ENCODE data around the gene AACS.
A peak's percentile ranks its signal among the peaks of the same experiment; 100 is the strongest.
"Not testable (repeated sequence)": the region's sequence is repeated elsewhere in the genome, so short reads cannot be mapped to it uniquely, and the experiment has no call there.

Gene AACS

GRCh38 chr12:125057708-125058107 is 7.5 kb upstream of the AACS start:
- no peak for DNase-seq (ENCODE audit: low spot score)

DNA sequence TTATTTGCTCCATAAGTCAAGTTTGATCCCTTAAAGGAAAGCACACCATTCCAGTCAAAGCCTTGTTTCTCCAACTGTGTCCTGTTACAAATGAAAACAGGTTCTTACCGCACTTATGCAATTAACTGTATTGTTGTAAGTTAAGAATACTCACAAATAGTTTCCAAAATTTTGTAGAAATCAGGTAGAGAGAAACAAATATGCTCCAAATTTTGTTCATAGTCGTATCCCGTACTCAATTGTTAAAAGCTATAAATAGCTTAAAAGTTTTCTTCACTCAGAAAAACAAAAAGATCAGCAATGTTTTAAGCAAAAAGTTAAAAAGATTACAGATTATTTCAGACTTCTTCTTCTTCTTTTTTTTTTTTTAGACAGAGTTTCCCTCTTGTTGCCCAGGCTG is 4.0 kb upstream of the AACS start:
- no peak for DNase-seq (ENCODE audit: low spot score)

DNA sequence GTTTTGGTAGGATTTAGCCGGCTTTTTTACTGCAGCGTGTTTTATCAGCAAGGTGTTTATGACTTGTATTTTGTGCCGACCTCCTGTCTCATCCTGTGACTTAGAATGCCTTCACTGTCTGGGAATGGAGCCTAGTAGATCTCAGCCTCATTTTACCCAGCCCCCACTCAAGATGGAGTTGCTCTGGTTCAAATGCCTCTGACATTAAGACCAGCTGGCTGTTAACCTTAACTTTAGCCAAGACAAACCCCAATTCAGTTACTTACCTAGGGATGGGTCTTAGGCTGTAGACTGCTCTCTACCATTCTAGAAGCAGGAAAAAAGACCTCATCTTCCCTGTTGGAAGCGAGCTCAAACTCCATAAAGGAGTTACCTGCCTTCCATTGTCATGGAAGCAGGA is 1.7 kb upstream of the AACS start:
- not testable (repeated sequence) for DNase-seq (ENCODE audit: low spot score)

DNA sequence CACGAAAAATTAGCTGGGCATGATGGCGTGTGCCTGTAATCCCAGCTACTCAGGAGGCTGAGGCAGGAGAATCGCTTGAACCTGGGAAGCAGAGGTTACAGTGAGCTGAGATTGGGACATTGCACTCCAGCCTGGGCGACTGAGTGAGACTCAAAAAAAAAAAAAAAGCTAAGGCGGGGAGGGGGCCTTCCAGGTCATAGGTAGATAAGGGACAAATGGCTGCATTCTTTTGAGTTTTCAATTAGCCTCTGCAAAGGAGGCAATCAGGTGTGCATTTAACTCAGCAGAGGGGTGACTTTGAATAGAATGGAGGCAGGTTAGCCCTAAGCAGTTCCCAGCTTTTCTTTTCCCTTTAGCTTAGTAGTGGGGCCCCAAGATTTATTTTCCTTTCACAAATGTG is 743 bp upstream of the AACS start:
- no peak for DNase-seq (ENCODE audit: low spot score)

DNA sequence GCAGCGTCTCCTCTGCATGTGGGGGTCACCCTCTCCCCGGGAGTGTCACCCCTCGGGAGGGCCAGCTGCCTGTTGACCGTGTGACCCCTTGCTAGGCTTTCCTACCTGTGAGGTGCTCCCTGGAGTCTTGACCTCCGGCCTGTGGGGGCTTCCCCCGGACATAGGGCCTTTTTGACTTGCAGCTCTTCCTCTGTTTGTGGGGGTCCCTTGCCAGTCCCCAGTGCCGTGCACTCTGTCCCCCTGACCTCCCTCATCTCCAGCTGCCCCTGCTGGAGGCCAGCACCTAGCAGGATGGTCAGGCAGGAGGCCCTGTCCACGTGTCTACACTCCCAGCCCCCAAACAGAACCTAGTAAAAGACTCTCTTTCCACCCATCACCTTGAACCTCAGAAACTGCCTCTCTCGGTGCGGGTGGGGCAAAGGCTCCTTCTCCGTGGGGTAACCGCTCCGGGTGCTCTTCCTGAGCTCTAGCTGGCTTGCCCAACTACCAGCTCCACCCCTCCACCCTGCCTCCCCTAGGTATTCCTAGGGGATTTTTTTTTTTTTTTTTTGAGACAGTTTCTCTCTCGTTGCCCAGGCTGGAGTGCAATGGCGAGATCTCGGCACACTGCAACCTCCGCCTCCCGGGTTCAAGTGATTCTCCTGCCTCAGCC is 810 bp downstream of the AACS start:
- DNase-seq (ENCODE audit: low spot score), result no peak

DNA sequence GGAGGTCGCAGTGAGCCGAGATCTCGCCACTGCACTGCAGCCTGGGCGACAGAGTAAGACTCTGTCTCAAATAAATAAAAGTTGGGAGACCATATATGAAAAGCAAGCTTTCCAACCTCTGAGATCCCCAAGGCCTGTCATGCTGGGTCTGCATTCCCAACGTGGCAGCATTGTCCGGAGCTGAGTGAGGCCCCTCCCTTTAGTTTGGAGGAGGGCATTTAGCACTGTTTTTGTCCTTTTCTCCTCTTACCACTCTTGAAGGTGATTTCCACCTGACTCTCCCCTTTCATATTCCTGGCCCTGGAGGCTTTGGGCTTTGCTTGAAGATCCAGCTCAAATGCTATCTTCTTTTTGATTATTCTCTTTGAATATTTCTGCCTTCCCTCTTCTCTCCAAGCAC is 3.2 kb downstream of the AACS start:
- no peak for DNase-seq (ENCODE audit: low spot score)

- DNase-seq (ENCODE audit: low spot score), result no peak
These were observed 4.4 kb downstream of the AACS start for GRCh38 chr12:125069616-125070015.

- DNase-seq (ENCODE audit: low spot score), result no peak
These were observed 4.9 kb downstream of the AACS start for GRCh38 chr12:125070112-125070511.

DNA sequence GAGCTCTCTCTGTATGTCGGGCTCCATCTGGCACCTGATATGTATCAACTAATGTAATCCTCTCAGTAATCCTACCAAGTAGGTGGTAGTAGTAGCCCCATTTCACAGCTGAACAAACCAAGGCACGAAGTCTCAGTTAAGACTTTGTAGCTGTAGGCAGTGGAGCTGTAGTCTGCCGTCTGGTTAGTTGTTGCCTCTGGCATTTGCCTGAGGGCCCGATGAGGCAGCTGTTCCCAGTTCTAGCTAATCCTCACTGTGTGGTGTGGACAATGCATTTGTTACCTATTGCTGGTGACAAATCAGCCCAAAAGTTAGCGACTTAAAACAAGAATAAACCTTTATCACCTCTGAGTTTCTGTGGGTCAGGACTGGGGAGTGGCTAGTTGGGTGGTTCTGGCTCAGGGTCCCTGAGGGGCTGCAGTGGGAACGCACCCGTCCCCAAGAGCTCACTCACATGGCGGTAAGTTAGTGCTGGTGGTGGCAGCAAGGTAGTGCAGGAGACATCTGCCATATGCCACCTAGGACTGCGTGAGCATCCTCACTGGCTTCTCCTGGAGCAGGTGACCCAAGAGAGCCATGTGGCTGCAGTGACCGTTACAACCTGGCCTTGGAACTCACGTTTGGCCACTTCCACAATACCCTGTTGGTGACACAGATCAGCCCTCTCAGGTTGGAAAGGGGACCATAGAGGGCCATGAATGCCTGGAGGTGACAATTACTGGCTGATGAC is 5.6 kb downstream of the AACS start:
- no peak for DNase-seq (ENCODE audit: low spot score)

DNA sequence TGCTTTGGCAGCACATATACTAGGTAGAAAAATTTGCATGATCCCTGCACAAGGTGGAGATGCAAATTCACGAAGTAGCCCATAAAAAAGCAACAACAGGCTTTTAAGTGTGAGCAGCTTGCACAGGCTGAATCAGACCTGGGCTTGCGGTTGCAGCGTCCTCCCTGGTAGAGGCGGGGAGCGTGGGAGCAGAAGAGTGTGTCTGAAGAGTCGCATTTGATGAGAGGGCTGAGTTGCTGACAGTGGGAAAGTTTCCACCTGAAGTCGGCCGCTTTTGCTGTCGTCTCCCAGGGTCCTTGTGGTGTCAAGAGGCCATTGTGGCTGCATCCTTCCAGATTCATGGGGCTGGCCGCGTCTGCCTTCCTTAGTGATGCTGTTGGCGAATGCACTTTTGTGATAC is 6.2 kb downstream of the AACS start:
- DNase-seq (ENCODE audit: low spot score), result no peak

- no peak for DNase-seq (ENCODE audit: low spot score)
These were observed 7.3 kb downstream of the AACS start for GRCh38 chr12:125072496-125072895.

- DNase-seq (ENCODE audit: low spot score), result not testable (repeated sequence)
These were observed 9.1 kb downstream of the AACS start for GRCh38 chr12:125074294-125074693.

GRCh38 chr12:125076103-125076502 is 10.9 kb downstream of the AACS start:
- no peak for DNase-seq (ENCODE audit: low spot score)

DNA sequence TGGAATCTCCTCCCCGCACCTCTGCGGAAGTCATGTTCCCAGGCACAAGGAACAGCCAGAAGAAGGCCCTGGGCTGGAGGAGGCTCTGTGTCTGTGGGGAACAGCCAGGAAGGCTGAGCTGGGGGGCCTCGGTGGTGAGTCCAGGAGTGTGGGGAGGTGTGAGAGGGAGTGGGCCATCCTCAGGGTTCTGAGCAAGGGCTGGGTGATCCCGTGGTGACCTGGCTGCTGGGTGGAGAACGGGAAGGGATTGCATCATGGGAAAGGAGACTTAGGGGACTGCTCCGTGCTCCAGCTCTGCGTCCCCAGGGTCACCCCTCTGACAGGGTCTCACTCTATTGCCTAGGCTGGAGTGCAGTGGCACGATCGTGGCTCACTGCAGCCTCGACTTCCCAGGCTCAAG is 13.8 kb downstream of the AACS start:
- no peak for DNase-seq (ENCODE audit: low spot score)

DNA sequence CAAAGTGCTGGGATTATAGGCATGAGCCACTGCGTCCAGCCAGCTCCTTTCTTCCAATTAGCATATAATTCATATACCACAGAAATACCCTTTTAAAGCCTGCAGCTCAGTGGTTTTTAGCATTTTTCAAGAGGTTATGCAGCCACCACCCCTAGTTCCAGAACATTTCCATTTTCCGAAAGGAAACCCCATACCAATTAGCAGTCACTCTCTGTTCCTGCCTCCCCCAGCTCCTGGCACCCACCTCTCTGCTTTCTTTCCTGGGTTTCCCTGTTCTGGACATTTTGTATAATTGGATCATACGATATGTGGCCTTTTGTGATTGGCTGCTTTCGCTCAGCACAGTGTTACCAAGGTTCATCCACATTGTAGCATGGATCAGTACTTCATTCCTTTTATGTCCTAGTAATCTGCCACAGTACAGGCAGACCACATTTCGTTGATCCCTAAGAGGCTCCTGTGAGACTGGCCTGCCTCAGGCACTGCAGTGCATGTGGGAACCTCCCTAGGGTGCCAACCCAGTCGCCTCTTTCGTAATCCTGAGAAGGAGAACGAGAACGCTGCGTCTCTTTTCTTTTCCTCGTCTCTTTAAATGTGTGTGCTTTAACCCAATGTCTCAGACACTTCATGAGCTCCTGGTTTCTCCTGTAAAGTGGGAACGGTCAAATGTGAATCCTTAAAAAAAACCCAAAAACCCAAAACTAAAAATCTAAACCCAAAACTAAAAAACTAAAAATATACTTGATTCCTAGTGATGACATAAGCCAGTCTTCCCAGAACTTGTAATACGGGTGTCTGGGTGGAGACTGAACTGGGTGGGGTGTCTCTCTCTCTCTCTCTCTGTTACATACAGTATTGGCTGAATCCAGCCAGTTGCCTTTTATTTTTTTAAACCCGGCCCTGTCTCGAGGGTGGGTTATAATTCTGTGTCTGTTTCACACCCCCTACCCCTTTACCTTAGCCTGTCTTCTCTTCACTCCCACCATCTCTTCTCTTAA is 14.7 kb downstream of the AACS start:
- DNase-seq (ENCODE audit: low spot score), result no peak

DNA sequence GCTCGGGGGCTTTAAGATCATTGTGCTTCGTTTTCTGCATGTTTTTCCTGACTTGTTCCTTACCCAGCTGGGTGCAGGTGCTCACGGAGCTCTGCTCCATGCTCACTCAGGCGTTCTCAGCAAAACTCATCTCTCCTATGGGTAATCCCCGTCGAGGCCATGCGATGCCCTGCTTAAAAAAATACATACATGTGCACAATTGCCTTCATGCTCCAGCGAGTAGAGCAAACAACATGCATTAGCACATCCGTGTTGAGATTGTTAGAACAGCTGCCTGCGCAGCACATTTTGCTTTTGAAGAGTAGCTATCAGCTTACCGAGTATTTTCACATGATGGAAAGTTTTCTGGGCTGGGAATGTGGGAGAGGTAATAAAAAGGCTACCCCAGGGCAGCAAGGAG is 16.2 kb downstream of the AACS start:
- peak; percentile 52 for DNase-seq (ENCODE audit: low spot score)

DNA sequence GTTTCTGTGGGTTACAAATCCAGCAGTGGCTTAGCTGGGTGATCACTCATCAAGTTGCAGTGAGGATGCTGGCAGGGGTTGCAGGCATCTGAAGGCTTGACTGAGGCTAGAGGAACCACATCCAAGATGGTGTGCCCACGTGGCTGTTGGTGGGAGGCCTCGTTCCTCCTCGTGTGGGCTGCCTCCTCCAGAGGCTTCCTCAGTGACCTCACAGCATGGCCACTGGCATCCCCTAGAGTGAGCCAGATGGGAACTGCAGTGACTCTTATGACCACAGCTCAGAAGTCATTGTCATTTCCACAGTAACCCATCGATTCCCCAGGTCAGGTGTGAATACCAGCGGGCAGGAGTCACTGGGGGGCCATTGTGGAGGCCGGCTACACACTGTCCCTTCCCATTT is 17.8 kb downstream of the AACS start:
- DNase-seq (ENCODE audit: low spot score), result no peak

DNA sequence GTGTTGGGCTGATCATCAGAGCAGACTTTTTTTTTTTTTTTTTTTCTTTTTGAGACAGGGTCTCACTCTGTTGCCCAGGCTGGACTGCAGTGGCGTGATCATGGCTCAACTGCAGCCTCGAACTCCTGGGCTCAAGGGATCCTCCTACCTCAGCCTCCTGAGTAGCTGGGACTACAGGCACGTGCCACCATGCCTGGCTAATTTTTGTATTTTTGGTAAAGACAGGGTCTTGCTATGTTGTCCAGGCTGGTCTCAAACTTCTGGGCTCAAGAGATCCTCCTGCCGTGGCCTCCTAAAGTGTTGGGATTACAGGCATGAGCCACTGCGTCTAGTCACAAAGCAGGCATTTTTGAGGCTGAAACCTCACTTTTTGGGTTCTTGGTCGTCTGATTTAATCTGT is 23.0 kb downstream of the AACS start:
- not testable (repeated sequence) for DNase-seq (ENCODE audit: low spot score)

DNA sequence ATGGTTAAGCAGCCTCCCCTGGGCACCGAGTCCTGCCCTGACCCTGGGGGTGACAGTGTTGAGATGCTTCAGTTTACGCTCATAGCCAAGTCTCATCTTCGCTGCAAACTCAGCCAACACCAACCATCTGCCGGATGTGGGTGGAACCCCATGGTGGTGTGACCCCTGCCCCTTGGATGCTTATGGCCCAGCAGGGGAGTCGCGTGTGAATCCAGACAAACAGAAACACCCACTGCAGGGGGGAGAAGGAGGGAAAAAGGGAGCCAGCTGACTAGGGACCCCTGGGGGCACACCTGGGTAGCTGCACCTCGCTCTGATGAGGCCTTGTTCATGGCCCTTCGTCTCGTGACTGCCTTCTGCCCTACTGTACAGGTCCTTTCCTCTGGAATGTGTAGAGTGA is 23.8 kb downstream of the AACS start:
- no peak for DNase-seq (ENCODE audit: low spot score)

DNA sequence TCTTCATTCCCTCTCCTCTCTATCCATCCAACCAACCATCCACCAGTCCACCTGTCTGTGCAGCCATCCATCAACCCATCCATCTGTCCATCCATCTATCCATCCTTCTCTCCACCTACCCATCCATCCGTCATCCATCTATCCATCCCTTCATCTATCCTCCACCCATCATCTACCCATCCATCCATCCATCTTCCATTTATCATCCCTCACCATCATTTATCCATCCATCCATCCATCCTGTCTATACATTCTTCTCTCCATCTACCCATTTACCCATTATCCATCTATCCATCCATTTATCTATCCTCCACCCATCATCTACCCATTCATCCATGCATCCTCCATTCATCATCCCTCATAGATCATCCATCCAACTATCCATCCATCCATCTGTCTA is 24.4 kb downstream of the AACS start:
- no peak for DNase-seq (ENCODE audit: low spot score)

GRCh38 chr12:125090437-125090836 is 25.2 kb downstream of the AACS start:
- DNase-seq (ENCODE audit: low spot score), result no peak

GRCh38 chr12:125091401-125091800 is 26.2 kb downstream of the AACS start:
- no peak for DNase-seq (ENCODE audit: low spot score)

Data from kidney tubule cell (primary cell).